Mesenteric fat pad (tissue), 1 donor: Measurements from ENCODE around the gene PCDH17. TPM values are rescaled to one million over a fixed set of nuclear protein-coding genes. Genes with fewer than 3 reads are reported as not detected.
A peak's percentile ranks its signal among the peaks of the same experiment; 100 is the strongest.

ENCODE experiments used
- DNase-seq: peaks from one replicate; pipeline ENCODE4 v3.0.0-alpha.2; 2020; ENCODE audit warnings: low spot score
- total RNA-seq: library from RNA; stranded (reverse); fragmentation: NEBNext Ultra II Directional; extraction: Animal tissue kit (Norgen Biotek cat#: 25700); gene quantifications from one replicate; pipeline ENCODE4 v1.2.1, GENCODE V29; 2021
- donor health status: DM: yes; HTN: yes; CAD: no.

The PCDH17 gene
- total RNA-seq, 1 donor from 2014 or later, result 1.7 TPM

DNA sequence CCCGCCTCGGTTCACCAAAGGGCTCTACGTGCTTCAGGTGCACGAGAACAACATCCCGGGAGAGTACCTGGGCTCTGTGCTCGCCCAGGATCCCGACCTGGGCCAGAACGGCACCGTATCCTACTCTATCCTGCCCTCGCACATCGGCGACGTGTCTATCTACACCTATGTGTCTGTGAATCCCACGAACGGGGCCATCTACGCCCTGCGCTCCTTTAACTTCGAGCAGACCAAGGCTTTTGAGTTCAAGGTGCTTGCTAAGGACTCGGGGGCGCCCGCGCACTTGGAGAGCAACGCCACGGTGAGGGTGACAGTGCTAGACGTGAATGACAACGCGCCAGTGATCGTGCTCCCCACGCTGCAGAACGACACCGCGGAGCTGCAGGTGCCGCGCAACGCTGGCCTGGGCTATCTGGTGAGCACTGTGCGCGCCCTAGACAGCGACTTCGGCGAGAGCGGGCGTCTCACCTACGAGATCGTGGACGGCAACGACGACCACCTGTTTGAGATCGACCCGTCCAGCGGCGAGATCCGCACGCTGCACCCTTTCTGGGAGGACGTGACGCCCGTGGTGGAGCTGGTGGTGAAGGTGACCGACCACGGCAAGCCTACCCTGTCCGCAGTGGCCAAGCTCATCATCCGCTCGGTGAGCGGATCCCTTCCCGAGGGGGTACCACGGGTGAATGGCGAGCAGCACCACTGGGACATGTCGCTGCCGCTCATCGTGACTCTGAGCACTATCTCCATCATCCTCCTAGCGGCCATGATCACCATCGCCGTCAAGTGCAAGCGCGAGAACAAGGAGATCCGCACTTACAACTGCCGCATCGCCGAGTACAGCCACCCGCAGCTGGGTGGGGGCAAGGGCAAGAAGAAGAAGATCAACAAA lies 2.6 kb downstream of the PCDH17 start:
- DNase-seq, result peak; percentile 84

DNA sequence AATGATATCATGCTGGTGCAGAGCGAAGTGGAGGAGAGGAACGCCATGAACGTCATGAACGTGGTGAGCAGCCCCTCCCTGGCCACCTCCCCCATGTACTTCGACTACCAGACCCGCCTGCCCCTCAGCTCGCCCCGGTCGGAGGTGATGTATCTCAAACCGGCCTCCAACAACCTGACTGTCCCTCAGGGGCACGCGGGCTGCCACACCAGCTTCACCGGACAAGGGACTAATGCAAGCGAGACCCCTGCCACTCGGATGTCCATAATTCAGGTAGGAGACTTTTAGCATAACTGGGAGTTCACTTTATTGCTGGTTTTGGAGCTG lies 3.3 kb downstream of the PCDH17 start:
- DNase-seq, result no peak

DNA sequence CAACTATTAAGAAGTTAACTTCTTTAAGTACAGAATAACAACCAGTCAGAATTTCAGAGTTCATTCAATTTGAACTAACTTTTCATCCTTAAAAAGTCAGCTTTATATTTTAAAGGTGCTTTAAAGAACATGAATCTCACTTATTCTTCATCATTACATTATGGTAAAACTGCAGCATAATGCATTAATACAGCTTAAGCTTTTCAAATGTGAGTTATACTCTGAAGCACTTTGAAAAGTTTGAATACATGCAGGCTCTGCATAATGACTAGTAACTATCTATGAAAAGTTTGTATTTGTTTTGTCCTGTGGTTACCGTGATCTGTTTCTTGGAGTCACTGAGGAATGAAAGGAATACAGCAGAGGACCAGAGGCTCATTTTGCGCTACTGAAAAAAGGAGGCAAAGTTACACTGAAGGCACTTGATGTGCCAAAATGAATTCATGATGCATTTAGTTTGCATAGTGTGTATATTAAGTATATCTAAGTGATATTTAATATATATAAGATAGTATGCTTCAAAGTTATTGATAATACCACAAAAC lies 4.1 kb downstream of the PCDH17 start:
- no peak for DNase-seq

DNA sequence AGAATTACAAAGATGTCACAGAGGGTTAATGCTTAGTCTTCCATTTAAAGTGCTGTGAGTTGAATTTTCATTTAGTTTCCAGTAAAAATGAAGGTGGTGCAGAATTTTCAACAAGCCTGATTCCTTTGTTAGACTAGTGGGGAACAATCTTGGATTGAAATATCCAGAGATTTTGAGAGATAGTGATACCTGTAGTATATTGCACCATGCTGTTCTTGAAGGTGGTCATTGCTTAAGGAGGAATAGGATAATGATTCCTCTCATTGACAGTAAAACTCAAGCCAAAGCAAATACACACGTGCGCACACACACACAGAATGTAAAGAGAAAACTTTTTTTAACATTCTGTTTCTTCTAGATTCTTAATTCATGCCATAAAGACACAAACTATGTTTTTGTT lies 5.3 kb downstream of the PCDH17 start:
- no peak for DNase-seq

DNA sequence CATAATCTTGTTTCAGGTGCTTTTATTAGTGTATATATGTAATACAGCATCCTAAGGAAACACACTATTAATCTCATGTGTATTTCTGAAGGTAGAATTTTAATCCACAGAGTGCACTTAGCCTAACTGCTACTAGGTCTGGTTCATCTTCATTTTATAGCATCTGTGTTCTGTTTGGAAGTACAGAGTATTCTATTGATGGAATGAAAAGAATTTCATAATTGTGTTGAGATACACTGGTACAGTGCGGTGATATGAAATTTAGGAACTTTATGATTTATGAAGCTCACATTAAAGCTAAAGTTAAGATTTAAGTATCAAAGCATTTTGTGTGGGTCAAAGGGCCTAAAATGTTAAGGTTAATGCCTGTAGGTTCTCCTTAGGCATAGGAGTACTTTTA lies 6.0 kb downstream of the PCDH17 start:
- DNase-seq, result no peak

DNA sequence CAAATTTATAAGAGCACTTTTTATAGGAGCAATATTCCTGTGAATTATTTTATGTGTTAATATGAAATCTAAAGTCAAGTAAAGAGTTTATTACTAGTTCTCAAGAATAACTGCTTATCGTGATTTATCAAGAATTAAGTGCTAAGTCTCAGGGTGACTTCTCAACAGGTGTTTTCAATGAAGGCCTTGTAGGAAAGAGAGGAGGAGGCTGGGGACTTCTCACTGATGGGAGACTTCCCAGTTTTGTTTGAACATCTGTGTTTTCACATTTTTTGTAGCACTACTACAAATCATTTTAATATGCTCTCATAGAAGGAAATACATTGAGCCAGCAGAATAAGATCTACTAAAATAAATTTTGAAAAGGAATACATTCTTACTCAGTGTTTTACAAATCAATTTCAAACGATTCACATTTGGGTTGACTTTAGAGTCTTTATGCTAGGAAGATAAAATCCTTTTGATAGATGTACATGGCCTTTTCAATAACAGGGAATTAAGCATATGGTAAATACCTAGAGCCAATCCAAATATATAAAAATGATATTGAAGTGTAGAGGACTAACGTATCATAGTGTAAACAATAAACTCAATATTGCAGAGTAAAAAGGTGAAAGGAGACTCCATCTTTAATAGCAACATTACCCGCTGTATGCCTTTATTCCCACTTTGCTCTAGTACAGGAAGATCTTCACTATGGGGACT lies 6.8 kb downstream of the PCDH17 start:
- DNase-seq, result no peak

DNA sequence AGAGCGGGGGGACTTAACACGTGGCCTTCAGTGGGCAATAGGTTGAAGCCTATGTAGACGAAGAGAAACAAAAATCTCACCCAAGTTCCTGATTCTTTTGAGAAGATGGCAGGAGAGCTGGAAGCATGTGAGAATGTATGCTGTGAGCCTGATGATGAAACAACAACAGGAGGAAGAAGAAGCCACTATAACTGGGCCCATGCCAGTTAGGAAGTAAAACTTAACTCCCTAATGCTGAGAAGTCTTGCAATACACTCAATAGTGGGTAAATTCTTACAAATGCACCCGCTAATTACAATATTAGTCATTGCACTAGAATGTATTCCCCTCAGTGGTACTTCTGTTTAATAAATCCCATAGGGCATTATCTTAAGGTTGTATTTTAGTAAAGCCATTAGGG lies 9.1 kb downstream of the PCDH17 start:
- DNase-seq, result no peak

DNA sequence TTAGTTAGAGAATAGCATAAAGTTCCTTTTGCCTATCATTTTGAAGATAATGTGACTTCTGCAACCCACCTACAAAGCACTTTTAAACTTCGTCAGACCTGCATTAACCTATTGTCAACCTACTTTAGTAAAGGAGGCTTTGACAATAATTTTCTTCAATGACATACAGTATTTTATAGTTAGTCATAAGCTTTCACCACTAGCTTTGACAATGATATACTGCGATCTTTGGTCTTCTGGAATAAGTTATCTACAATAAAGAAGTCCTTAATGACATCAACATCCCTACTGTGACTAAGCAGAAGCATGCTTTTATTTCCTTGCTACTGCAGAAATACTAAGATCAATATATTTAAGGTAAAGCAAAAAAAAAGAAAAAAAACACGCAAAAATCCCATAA lies 9.5 kb downstream of the PCDH17 start:
- DNase-seq, result no peak

DNA sequence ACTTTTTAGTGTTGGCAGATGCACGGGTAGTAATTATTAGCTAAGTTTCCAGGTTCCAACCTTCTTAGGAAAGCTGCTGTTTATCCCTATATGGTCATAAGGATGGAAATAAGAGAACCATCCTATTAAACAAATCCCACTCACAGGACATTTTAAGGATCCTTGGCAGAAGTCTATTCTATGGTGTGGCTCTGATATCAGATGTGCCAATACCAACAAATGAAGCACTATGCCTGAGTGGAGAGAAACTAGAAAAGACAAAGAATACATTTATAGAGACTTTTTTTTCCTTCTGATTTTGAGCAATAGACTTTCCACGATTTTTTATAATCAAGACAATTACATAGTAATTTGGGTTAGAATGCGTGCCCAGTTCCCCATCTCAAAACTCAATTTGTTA lies 12.6 kb downstream of the PCDH17 start:
- no peak for DNase-seq

DNA sequence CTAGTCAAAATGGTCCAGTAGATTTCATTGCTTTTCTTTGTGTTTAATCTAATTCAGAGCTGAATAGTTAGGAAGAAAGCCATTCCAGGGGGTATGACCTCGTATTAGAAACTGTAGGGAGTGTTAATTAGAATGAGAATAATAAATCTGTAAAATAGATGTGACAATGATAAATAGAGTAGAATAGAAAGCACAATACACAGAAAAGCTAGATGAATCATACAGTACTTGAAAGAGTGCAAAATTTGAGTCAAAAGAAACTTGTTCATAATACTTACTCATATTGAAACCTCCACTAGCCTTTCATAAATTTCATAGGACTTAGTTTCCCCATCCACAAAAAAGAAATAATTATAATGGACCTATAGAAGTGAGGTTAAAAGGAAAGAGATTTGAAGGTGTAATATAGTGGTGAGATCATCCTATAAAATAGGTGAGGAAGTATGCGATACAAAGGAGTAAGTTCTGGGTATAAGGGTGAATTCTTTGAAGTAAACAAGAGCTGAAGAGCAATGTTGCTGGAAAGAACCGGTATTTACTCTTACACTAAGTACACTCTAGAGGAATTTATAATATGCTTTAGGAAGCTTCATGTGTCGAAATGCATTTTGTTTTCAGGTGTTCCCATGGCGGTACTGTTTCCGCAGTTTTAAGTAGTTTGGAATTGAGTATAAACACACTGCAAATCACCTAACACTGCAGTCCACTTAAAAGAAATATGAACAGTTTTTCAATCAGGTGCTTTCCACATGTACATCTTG lies 21.9 kb downstream of the PCDH17 start:
- no peak for DNase-seq

DNA sequence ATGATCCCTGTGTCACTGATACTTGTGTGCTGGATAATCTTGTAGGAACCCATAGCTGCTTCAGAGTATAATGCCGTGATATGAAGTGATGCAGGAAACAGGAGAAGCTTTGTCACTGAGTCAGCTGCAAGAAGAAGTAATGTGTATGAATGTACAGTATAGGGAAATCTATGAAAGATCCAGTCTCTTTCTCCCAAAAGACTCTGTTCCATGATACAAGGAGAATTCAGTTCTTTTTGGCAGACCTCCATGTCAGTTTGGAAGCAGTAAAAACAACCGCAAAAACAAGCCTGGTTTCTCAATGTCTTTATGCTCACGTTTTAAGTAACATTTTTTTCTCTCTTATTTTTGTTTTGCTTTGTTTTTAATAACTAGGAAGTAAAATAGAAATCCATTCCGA lies 33.9 kb downstream of the PCDH17 start:
- no peak for DNase-seq

DNA sequence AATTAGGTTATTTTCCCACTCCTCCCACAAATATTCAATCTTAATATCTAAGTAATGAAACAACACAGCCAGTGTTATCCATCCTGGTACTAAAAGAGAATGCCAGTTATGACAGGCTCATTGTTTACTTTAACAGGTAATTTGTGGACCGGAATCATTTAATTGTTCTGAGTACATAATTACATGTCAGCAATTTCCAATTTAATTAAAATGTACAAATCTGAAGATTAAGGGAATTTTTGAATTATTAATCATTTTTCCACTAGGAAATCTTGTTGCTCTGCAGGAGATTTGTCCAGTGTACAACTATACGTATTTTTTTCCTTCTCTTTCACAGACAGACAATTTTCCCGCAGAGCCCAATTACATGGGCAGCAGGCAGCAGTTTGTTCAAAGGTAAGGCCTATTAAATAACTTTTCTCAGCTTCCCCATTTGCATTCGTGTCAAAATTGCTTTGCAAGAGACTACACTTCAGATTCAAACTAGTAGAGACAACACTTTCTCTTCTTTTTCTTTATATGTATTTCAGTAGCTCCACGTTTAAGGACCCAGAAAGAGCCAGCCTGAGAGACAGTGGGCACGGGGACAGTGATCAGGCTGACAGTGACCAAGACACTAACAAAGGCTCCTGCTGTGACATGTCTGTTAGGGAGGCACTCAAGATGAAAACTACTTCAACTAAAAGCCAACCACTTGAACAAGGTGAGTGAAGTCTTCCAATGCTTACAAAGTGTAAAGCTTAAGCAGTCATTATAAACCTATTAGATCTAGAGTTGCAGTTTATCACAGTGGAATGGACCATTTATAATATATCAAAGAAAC lies 34.8 kb downstream of the PCDH17 start:
- DNase-seq, result no peak

DNA sequence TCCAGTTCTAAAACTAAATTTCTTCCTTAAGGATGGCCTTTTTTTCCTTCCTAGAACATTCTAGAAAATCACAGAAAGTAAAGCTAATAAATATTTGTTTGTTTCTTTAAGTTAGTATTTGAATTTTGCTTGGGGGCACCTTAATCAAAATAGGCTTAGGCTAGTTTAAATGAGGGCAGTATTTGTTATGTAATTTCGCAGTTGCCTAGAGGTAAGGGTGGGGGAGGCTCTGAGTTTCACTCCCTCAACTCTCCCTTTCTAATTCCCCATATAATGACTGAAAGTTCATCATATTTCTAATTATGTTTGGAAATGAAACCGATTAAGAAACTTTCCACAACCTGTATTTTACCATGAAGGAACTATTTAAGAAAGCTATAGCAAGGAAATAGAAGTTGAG lies 40.6 kb downstream of the PCDH17 start:
- no peak for DNase-seq

DNA sequence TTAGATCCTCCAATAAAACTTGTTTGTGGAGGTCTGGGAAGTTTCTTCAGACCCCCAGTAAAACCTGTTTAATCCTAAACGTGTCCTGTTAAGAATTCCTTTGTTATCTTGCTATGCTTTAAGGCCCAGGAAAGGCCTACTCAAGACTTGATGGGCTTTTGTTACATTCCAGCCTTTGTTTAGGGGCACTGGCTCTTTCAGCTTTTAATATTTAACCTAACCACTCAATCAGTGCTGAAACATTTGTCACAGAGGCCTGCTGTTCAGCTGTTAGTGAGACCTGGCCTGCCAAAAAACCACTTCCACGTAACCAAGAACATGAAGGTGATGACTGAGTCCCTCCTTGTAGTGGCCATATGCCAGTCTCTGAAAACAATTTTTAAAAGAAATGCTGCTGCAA lies 41.7 kb downstream of the PCDH17 start:
- no peak for DNase-seq

DNA sequence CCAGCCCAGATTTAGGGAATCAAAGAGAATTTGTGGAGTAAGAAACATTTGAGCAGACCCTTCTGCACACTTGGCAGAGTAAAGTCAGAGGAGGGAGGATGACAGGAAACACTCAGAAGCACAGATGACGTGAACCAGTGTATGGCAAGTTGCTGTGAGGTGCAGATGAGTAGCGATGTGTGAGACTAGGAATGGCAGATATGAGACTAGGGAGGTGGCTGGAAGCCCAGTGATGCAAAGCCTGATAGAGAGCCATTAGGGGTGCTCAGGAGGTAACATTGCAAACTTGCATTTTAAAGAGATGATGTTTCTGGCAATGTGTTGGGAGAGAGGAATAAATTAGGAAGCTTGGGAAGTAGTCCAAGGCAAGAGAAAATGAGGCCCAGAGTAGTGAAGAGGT lies 44.0 kb downstream of the PCDH17 start:
- no peak for DNase-seq

DNA sequence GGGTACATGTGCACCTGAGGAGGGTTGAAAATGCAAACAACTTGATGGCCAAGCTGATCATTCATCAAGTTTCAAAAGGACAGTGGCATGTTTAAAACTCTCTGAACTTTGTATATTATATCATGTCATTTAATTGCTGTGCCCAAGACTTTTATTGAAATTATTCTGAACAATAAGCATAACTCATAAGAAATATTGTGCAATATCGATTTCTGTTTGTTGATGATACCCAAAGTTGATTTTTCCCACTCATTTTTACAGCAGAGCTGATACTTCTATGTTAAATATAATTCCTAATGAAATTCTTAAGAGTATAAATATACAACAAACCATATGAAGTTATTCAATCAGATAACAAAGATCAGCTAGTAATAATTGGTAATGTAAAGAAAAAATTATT lies 49.1 kb downstream of the PCDH17 start:
- no peak for DNase-seq

DNA sequence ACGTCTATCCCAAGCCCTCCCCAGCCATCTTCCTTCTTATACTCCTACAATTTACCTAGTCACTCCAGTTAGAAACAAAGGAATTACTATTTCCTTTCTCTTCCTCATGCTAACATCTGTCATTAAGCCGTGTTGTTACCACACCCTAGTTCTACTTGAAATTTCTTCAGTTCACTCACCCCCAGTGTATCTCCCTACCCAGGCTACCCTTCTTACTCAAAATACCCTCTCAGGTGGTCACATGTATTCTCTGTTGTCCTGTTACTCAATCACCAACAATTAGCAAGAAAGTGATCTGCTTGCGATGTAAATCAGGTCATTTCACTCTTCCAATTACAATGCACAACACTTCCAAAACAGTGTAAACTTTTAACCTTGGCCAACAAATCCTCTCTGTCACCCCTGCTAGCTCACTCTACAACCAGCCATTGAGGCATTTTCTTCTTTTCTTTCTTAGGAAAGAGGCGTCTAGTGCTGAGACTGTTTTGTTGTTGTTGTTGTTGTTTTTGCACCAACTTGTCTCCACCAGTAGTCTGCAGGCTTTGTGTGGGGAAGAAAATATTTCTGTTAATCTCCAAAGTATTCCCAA lies 50.7 kb downstream of the PCDH17 start:
- DNase-seq, result no peak

DNA sequence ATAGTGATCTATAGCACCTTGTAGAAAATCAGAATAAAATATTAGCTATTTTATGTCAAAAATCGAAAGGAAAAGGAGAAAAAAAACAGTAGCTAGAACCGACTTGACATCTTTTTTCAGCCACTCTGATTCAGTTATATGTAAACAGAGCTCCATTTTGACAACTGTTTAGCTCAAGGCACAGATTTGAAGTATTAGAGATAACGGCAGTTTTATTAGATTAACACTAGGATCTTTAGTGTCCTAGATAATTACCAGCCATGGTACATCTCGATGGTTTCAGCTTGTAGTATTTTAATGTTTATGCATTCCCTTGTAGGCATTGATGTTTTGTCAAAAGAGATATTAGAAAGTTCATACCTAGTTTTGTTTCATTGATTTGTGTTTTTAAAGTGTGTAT lies 67.3 kb downstream of the PCDH17 start:
- DNase-seq, result no peak

DNA sequence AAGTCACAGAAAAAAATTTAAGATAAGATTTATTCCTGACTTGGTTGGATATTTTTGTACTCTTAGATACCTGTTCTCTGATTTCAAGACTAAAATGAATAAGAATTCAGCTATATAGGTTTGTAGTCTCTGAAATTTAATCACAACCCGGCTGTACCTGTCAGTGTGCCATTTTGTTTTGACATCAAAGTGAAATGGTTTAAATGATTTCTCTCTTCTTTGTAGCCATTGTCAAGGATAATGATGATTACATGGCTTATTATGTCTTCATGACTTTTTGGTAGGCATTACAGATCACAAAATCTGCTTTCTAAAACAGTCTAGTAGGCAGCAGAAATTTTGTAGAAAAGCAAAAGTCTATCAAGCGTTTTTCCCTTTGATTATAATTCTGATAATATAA lies 72.5 kb downstream of the PCDH17 start:
- DNase-seq, result no peak

DNA sequence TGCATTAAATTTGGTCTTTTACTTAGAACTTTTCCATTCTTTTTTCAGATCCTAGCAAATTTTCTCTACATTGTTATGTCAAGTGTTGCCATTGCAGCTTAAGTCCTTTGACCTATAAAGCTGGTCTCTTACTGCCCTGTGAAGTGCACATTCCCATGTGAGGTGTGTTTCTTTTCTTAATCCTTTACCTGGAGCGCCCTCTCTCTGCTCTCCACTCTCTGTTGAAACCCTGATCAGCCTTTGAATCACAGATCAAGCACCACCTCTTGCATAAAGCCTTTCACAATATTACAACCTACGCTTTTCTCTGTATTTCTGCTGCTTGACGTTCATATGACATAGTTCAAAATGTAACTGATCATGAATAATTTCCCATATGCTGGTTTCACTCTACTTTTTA lies 84.8 kb downstream of the PCDH17 start:
- no peak for DNase-seq
